Testis (tissue), 2 donors: ENCODE data around the gene SRSF6.

Experiments
- CTCF ChIP-seq, 3 experiments: fragments of 450-650 bp in 2 of 3; fragments of 200-600 bp in 1 of 3; sonication (generic) in 1 of 3; IDR thresholded peaks; one replicate each; pipeline ENCODE4 v1.5.1; 2016 to 2019; ENCODE audit warnings: antibody characterized with exemption in 3 of 3, mild to moderate bottlenecking in 2 of 3, moderate library complexity in 1 of 3
- POLR2A ChIP-seq: fragments of 450-650 bp; IDR thresholded peaks from one replicate; pipeline ENCODE4 v1.6.1; 2017; ENCODE audit warnings: antibody characterized with exemption, mild to moderate bottlenecking, moderate library complexity

GRCh38 chr20:43507150-43508080 lies 49.7 kb downstream of the SRSF6 start, which contains the start of gene L3MBTL1:
- TF ChIP-seq CTCF (IDR thresholded peaks at IDR 0.05) (no peak), POLR2A (no peak)
